Measurements from ENCODE around the gene MAN2A2.
"Not testable (repeated sequence)": the region's sequence is repeated elsewhere in the genome, so short reads cannot be mapped to it uniquely, and the experiment has no call there.

The MAN2A2 gene

DNA sequence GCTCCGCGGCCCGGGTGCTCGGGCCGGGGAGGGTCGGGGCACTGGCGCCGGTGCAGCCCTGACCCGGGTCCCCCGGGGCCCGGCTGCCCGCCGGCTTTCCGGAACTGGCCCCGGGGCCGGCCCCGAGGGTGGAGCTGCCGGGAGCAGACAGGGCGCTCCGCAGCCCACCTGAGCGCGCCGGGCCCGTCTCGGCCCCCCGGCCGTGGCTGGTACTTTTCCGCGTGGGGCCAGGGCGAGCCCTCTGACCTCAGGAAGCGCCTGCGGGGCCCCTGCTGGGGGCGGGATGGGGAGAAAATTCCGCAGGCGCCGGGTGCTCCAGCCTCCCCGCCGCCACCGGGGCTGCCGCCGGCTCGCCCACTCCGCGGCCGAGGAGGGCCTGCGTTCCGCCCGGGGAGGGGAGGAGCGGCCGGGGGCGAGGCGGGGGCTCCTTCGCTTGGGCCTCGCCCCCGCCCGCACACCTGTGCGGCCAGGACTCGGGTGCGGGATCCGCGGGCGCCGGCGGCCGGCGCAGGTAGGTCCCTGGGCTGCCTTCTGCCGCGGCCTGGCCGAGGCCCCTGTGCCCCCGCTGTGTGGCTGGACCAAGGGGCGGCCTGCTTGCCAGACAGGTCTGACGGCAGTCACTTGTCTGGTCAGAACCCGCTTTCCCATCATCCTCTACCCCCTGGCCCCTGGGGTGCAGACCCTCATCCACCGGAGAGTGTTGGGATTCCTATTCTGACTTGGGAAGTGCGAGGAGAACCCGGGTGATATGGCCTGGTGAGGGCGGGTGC, 31.2 kb upstream of the MAN2A2 start:
- DNase-seq (ENCODE audit: low spot score) = no peak

DNA sequence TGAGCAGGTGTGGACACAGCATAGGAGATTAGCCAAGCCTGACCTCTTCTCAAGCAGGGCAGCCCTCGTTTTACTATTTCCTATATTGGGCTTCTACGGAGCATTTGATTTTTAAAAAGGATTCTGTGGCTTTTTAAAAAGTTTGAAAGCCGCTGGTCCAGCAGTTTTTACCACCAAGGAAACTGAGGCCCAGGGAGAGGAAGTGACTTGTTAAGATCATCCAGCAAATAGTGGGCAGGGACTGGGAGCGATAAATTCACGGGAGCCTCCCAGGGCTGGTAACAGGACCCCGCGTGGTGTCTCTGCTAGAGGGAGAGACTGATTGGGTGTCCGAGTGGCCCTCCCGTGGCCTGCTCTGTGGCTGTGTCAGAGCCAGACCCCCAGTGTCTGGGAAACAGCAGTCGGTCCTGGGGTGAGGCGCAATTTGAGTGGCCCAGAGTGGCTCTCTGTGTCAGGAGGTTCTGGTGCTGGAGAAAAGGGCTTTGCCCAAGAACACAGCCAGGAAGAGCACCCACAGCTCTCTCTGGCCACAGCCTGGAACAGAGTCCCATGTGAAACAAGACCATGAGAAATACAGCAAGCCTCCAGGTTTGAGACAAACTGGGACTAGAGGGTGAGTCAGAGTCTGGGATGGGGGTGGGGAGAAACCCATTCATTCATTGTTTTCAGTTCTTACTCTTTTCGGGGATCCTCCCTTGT, 30.5 kb upstream of the MAN2A2 start:
- DNase-seq (ENCODE audit: low spot score) = no peak

DNA sequence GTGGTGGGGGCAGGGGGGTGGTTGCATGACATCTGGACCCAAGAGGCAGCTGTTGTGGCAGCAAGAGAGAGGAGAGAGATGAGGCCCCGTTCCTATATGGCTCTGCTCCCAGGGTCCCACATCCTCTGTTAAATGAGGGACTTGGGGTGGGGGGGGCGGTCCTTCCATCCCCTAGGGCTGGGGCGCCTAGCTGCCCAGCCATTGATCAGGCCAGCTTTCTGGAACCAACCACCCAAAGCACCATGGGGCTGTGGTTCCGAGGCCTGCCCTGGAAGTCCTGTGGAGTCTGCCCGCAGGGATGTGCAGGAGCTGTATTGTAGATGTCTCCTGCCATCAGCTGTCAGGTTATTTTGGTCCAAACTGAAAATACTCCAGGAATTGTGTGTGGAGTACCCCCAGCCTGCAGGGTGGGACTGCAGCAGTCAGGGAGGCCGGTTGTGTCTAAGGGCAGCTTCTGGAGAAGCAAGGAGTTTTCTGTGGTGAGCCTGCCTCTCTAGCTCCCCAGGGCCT, 29.6 kb upstream of the MAN2A2 start:
- DNase-seq (ENCODE audit: low spot score) = no peak

DNA sequence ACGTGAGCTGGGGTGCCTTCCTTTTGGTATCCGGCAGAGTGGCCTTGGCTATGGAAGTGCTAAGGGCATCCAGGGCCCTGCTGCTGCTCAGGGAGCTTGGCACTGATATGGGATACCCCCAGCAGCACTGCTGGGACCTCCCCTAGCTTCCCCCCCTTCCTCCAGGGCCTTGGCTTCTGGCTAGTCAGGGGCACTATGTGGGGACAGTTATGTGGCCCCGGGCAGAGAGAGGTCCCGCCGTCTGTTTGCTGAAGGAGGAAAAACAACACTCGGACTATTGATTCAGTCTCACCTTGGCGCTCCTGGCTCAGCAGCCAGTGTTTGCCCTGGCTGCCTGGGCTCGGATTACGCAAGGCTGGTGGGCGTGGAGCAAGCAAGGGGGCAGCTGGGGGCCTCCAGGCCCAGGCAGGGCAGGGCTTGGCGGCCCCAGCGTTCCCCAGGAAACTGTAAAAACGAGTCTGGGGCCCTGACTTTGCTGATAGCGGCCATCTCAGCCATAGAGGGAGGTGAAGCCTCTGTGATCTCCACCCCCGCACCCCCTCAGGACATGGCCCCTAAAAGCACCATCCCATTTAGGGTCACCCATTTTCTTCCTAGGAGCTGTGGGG, 29.0 kb upstream of the MAN2A2 start:
- no peak for DNase-seq (ENCODE audit: low spot score)

GRCh38 chr15:90874986-90875385, 28.1 kb upstream of the MAN2A2 start:
- DNase-seq (ENCODE audit: low spot score) = not testable (repeated sequence)

DNA sequence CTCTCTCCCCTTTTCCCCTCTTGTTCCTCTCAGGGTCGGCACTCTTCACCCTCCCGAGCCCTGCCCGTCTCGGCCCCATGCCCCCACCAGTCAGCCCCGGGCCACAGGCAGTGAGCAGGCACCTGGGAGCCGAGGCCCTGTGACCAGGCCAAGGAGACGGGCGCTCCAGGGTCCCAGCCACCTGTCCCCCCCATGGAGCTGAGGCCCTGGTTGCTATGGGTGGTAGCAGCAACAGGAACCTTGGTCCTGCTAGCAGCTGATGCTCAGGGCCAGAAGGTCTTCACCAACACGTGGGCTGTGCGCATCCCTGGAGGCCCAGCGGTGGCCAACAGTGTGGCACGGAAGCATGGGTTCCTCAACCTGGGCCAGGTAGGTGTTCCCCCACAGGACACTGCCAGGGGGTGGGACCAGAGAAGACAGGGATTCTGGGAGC, 27.5 kb upstream of the MAN2A2 start:
- DNase-seq (ENCODE audit: low spot score) = no peak

- DNase-seq (ENCODE audit: low spot score) = no peak
These were observed 27.1 kb upstream of the MAN2A2 start for GRCh38 chr15:90876046-90876445.

DNA sequence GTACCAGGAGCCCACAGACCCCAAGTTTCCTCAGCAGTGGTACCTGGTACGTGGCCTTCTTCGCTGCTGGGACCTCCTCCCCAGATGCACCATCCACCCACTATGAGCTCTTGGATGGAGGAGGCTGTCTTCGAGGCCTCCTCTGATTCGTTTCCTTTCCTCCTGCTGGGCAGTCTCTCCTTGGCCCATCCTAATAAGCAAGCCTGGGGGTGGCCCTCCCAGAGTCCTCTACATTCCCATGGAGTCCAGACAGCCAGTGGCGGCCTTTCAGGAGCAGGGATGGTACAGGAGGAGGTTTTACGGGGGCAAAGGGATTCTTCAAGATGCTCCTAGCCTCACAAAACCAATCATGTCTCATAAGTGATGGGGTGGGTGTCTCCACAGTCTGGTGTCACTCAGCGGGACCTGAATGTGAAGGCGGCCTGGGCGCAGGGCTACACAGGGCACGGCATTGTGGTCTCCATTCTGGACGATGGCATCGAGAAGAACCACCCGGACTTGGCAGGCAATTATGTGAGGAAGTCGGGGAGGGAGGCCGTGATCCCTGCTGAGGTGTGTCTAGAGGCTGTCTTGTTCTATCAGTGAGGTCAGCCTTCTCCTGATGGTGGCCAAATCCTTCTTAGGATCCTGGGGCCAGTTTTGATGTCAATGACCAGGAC, 26.5 kb upstream of the MAN2A2 start:
- DNase-seq (ENCODE audit: low spot score) = no peak

DNA sequence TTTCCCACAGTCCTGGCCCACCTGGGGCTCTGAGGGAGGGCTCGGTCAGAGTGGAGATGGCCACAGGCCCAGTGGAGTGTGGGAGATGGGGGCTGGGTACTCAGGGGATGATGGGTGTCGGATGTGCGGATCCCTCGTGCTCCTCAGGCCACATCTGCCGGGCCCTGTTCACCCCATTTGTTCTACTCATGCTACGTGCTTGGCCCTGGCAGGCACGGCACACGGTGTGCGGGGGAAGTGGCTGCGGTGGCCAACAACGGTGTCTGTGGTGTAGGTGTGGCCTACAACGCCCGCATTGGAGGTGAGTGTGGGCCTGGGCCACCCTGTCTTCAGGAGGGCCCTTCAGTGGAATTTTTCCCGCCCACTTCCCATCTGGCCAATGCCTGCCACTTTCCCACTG, 25.8 kb upstream of the MAN2A2 start:
- no peak for DNase-seq (ENCODE audit: low spot score)

GRCh38 chr15:90877996-90878395, 25.1 kb upstream of the MAN2A2 start:
- no peak for DNase-seq (ENCODE audit: low spot score)

DNA sequence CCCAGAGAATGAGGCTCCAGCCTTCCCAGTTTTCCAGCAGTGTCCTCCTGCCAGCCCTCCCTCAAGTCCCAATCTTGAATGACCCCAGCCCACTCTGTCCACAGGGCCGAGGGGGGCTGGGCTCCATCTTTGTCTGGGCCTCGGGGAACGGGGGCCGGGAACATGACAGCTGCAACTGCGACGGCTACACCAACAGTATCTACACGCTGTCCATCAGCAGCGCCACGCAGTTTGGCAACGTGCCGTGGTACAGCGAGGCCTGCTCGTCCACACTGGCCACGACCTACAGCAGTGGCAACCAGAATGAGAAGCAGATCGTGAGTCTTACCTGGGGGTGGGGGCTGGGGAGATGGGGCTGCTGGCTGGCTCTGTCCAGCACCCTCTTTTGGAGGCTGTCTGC, 24.4 kb upstream of the MAN2A2 start:
- no peak for DNase-seq (ENCODE audit: low spot score)

DNA sequence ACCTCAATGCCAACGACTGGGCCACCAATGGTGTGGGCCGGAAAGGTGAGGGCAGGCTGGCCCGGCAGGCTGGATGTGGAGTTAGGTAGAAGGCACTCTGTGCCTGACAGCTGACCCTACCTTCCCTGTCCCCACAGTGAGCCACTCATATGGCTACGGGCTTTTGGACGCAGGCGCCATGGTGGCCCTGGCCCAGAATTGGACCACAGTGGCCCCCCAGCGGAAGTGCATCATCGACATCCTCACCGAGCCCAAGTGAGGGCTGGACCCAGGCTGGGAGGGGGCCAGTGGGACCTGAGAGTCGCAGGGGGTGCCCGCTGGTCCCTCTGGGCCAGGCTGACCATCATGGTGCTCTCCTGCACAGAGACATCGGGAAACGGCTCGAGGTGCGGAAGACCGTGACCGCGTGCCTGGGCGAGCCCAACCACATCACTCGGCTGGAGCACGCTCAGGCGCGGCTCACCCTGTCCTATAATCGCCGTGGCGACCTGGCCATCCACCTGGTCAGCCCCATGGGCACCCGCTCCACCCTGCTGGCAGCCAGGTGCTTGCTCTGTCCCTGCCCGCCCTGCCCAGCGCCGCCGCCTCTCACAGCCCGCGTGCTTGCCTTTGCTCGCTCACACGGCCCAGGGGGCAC, 23.3 kb upstream of the MAN2A2 start:
- DNase-seq (ENCODE audit: low spot score) = no peak

GRCh38 chr15:90880381-90881145, 22.5 kb upstream of the MAN2A2 start:
- no peak for DNase-seq (ENCODE audit: low spot score)

GRCh38 chr15:90881181-90881977, 21.7 kb upstream of the MAN2A2 start:
- no peak for DNase-seq (ENCODE audit: low spot score)

GRCh38 chr15:90881978-90882721, 21.0 kb upstream of the MAN2A2 start:
- no peak for DNase-seq (ENCODE audit: low spot score)

DNA sequence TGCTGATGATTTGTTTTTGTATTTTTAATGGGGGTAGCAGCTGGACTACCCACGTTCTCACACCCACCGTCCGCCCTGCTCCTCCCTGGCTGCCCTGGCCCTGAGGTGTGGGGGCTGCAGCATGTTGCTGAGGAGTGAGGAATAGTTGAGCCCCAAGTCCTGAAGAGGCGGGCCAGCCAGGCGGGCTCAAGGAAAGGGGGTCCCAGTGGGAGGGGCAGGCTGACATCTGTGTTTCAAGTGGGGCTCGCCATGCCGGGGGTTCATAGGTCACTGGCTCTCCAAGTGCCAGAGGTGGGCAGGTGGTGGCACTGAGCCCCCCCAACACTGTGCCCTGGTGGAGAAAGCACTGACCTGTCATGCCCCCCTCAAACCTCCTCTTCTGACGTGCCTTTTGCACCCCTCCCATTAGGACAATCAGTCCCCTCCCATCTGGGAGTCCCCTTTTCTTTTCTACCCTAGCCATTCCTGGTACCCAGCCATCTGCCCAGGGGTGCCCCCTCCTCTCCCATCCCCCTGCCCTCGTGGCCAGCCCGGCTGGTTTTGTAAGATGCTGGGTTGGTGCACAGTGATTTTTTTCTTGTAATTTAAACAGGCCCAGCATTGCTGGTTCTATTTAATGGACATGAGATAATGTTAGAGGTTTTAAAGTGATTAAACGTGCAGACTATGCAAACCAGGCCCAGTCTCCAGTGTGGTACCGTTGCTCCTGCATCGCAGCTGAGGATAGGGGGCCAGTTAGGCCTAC, 20.1 kb upstream of the MAN2A2 start:
- no peak for DNase-seq (ENCODE audit: low spot score)

- no peak for DNase-seq (ENCODE audit: low spot score)
These were observed 19.6 kb upstream of the MAN2A2 start for GRCh38 chr15:90883526-90883975.

DNA sequence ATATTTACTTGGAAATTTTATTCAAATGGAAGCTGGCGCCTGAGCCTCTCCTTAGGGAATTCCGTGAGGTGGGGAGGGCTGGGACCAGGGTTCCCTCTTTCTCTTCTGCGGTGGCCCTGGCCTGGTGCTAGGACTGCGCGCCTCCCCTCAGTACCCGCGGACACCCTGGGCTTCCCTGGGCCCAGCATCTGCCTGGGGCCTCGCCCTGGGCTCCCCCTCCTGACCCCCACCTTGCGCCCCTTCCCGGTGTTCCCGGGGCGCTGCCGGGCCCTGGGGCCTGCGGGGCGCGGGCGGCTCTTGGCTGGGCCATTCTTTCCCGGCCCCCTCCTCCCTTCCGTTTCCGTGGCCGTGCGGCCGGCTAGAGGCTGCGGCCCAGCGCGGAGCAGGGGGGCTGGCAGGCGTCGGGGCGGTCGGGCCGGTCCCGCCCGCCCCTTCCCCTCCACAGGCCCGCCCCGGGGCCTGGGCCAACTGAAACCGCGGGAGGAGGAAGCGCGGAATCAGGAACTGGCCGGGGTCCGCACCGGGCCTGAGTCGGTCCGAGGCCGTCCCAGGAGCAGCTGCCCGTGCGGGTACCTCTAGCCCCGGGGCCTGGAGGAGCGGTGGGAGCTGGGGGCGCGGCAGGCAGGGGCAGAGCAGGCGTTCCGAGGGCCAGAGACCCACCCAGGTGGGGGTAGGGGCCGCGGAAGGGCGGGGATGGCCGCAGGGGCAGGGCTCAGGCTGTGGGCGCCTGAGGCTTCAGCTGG, 19.0 kb upstream of the MAN2A2 start, which contains the start of gene FES:
FES (plus strand) TSS at position 529 of the 743 bp plus-strand sequence. CDS start 542 bp downstream, outside the sequence.
- DNase-seq (ENCODE audit: low spot score) = no peak

All from Ammon's horn (tissue), 1 donor.